Tibial artery (tissue), 4 donors: ENCODE measurements around the gene STYX.

Experiments
- DNase-seq, 2 donors: peaks; one replicate each; pipeline ENCODE4 v3.0.0-alpha.2; 2019
- H3K27ac ChIP-seq, 2 donors: fragments of 200-600 bp; sonication (generic) in 1 of 2; 1 replicate in 1 of 2; 2 replicates in 1 of 2; pipeline ENCODE4 v1.5.1; 2018 to 2019; ENCODE audit warnings: mild to moderate bottlenecking in 1 of 2
- H3K27me3 ChIP-seq, 2 donors: fragments of 200-600 bp; sonication (generic) in 1 of 2; one replicate each; pipeline versions ENCODE4 v1.5.1 to v1.6.0; 2016 to 2019
- H3K36me3 ChIP-seq, 3 donors: fragments of 200-600 bp; sonication (generic) in 2 of 3; one replicate each; pipeline ENCODE4 v1.5.1; 2016 to 2019; ENCODE audit warnings: mild to moderate bottlenecking in 2 of 3
- H3K4me1 ChIP-seq, 4 donors: fragments of 200-600 bp; sonication (generic) in 2 of 4; 1 replicate in 3 of 4; 2 replicates in 1 of 4; pipeline ENCODE4 v1.5.1; 2016 to 2019
- H3K4me3 ChIP-seq, 2 donors: fragments of 200-600 bp; sonication (generic) in 1 of 2; 1 replicate in 1 of 2; 2 replicates in 1 of 2; pipeline ENCODE4 v1.5.1; 2018 to 2019; ENCODE audit warnings: mild to moderate bottlenecking in 2 of 2
- H3K9me3 ChIP-seq, 3 donors: fragments of 200-600 bp; sonication (generic) in 1 of 3; one replicate each; pipeline ENCODE4 v1.5.1; 2016 to 2019
- intact Hi-C: fragments of 100-400 bp; cut with DNase I; formaldehyde crosslinking; loops from one replicate; pipeline ENCODE4 v1.15.0; 2023; ENCODE audit warnings: low total_unique reads
- TF ChIP-seq, protein P1 (sequence below), 2 experiments: fragments of 200-600 bp in 1 of 2; fragments of 450-650 bp in 1 of 2; IDR thresholded peaks; one replicate each; pipeline ENCODE4 v1.5.1; 2017 to 2019; ENCODE audit warnings: antibody characterized with exemption in 2 of 2, mild to moderate bottlenecking in 1 of 2, moderate library complexity in 1 of 2

The STYX gene

DNA sequence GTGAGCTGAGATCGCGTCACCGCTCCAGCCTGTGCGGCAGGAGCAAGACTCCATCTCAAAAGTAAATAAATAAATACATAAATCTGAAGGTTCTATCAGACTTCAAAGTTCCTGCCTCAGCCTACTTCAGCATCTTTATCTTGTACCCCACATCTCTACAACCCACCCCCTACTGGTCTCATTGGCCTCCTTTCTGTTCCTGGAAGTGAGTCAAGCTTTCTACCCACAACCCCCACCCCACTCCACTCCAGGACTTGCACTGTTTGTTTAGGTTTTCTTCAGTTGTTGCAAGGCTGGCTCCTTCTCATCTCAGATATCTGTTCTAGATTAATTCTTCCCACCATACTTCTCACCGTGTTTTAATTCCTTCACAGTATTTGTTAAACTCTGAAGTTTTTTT is 23.7 kb upstream of the STYX start:
- intact Hi-C loops, result no loop called here
- no peaks in the 10 kb centered on the region for H3K27me3 ChIP-seq
- peaks cover 0 to 26% (median 16%) of the 10 kb centered on the region in 4 donors for H3K4me1 ChIP-seq

DNA sequence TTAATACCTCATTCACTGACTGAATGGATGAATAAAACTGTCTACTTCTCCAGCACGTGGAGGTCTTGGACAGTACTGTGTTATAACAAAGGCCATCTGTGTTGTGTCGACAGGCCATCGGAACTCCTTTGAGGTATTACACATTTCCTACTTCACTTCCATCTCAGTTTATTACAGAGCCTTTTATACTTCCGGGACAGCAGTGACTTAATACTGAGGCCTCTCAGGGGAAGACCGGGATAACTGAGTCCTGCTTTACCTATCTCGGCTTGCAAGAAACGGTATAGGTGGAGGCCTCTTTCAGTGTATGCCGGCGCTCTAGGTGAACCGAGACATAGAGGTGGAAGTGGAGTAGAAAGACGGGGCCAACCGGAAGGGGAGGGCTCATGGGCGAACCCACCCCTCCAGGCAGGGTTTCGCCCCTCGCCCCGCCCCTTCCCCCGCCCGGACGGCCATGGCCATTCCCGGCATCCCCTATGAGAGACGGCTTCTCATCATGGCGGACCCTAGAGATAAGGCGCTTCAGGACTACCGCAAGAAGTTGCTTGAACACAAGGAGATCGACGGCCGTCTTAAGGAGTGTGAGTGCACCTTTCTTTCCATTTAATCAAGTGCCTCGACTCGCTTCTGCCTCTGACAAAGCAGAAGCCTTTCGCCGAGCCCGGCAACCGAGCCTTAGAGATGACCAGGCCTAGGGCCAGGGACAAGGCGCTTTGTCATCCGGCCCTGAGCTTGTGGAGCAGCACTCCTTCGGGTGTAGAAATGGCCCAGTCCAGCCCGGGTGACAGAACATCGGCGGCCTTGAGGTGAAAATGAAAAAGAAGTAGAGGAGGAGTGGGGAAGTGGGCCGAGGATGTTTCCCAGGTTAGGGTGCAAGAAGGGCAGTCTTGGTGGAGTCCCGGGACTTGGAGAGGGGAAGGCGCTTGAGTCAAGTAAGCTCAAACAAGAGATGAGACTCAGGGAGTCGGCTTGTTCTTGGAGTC is 23.0 kb upstream of the STYX start, which contains the start of gene PSMC6:
PSMC6 (plus strand) TSS at position 477 of the 983 bp plus-strand sequence; CDS start at position 497, 20 bp downstream.
- Histone ChIP-seq H3K9me3 (no peaks in the 10 kb centered on the region), H3K27ac (peak within 1 kb of the TSS; percentile 84 to 85), H3K4me1 (peaks cover 0 to 26% (median 16%) of the 10 kb centered on the region in 4 donors), H3K27me3 (no peaks in the 10 kb centered on the region), H3K4me3 (peak within 1 kb of the TSS; percentile 74 to 79), H3K36me3 (peaks cover 21 to 34% (median 28%) of the 10 kb centered on the region in 3 donors)
- peak; percentile 93 to 97 for DNase-seq
- TF ChIP-seq, protein P1, sequence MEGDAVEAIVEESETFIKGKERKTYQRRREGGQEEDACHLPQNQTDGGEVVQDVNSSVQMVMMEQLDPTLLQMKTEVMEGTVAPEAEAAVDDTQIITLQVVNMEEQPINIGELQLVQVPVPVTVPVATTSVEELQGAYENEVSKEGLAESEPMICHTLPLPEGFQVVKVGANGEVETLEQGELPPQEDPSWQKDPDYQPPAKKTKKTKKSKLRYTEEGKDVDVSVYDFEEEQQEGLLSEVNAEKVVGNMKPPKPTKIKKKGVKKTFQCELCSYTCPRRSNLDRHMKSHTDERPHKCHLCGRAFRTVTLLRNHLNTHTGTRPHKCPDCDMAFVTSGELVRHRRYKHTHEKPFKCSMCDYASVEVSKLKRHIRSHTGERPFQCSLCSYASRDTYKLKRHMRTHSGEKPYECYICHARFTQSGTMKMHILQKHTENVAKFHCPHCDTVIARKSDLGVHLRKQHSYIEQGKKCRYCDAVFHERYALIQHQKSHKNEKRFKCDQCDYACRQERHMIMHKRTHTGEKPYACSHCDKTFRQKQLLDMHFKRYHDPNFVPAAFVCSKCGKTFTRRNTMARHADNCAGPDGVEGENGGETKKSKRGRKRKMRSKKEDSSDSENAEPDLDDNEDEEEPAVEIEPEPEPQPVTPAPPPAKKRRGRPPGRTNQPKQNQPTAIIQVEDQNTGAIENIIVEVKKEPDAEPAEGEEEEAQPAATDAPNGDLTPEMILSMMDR (IDR thresholded peaks at IDR 0.05), result no peak
- intact Hi-C loops, result no loop called here

More for the DNA sequence above, 23.7 kb upstream of the STYX start:
- DNase-seq, result no peak
- TF ChIP-seq, protein P1 (IDR thresholded peaks at IDR 0.05), result no peak
- Histone ChIP-seq H3K9me3 (no peaks in the 10 kb centered on the region), H3K27ac (peak overlapping the region; percentile 84 to 85), H3K4me3 (peak overlapping the region; percentile 74 to 79), H3K36me3 (peaks cover 14 to 27% (median 21%) of the 10 kb centered on the region in 3 donors)

GRCh38 chr14:52711666-52712065 is 18.3 kb upstream of the STYX start:
- Histone ChIP-seq H3K9me3 (no peaks in the 10 kb centered on the region), H3K4me3 (no peak overlapping the region), H3K27me3 (no peaks in the 10 kb centered on the region), H3K27ac (no peak overlapping the region), H3K4me1 (peaks cover 0 to 20% (median 13%) of the 10 kb centered on the region in 4 donors), H3K36me3 (peaks cover 64 to 79% (median 71%) of the 10 kb centered on the region in 3 donors)
- intact Hi-C loops, result no loop called here
- TF ChIP-seq, protein P1 (IDR thresholded peaks at IDR 0.05), result no peak
- no peak for DNase-seq

- Histone ChIP-seq H3K27ac (no peak overlapping the region), H3K4me1 (no peaks in the 10 kb centered on the region), H3K36me3 (peaks cover 81 to 97% (median 88%) of the 10 kb centered on the region in 3 donors), H3K4me3 (no peak overlapping the region), H3K27me3 (no peaks in the 10 kb centered on the region), H3K9me3 (no peaks in the 10 kb centered on the region)
- DNase-seq, result no peak
- intact Hi-C loops, result no loop called here
- TF ChIP-seq, protein P1 (IDR thresholded peaks at IDR 0.05), result no peak
These were observed 13.8 kb upstream of the STYX start for GRCh38 chr14:52716155-52716554.

DNA sequence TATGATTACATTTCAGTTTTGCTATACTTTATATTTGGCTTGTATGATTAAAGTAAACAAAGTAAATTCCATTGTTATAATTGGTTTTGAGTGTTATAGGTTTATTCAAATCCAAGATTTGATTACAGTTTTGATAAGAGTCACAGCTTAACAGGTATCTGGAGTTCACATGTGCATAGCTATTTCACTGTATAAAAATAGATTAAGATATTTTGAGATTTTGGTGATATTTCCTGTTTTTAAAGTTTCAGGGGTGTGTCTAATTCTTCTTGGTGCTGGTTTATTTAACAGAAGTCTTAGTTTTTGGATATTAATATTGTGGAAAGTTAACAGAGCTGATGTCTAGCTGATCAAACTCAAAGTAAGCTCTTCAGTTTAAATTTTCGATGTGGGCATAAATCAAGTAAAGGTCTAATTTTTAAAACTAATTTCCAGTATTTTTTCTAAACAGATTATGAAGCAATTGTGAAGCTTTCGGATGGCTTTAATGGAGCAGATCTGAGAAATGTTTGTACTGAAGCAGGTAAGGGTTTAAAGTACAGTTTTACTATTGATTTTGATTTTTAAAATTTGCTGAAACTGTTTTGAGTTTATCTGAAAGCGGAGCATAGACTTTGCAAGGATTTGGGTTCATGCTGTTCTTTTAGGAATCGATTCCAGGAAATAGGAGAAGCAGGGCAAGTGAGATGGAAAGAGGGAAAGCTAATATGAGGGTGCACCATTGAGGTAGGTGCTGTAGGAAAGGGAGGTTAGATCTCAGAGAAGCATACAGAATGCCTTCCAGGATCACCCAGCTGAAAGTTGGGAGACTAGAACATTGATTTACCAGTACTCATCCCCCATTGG is 6.2 kb upstream of the STYX start:
- no peak overlapping the region for H3K4me3 ChIP-seq
- DNase-seq, result no peak
- no peaks in the 10 kb centered on the region for H3K9me3 ChIP-seq
- no peaks in the 10 kb centered on the region for H3K4me1 ChIP-seq
- H3K27me3 ChIP-seq, result no peaks in the 10 kb centered on the region
- peaks cover 66 to 96% (median 67%) of the 10 kb centered on the region in 3 donors for H3K36me3 ChIP-seq
- TF ChIP-seq, protein P1 (IDR thresholded peaks at IDR 0.05), result no peak
- intact Hi-C loops, result no loop called here
- no peak overlapping the region for H3K27ac ChIP-seq
